ENCODE data around the gene CAMK1D.
"Not testable (repeated sequence)": the region's sequence is repeated elsewhere in the genome, so short reads cannot be mapped to it uniquely, and the experiment has no call there.

CAMK1D gene

GRCh38 chr10:12489806-12490205 lies 140.5 kb downstream of the CAMK1D start:
- H3K4me3 ChIP-seq (ENCODE audit: low read depth, low read length), result no peak overlapping the region
- no peak for DNase-seq (ENCODE audit: low read depth)
- TF ChIP-seq CTCF (IDR thresholded peaks at IDR 0.05; ENCODE audit: low read depth, low read length, missing control alignments), result no peak
- in situ Hi-C loops (cut with HindIII; ENCODE audit: low sequenced_read_pairs), result no loop called here

- in situ Hi-C loops (cut with HindIII; ENCODE audit: low sequenced_read_pairs), result no loop called here
Measured at GRCh38 chr10:12490963-12491362, 141.6 kb downstream of the CAMK1D start.

GRCh38 chr10:12491491-12491890 lies 142.1 kb downstream of the CAMK1D start:
- no peak for TF ChIP-seq CTCF (IDR thresholded peaks at IDR 0.05; ENCODE audit: low read depth, low read length, missing control alignments)
- DNase-seq (ENCODE audit: low read depth), result no peak
- H3K4me3 ChIP-seq (ENCODE audit: low read depth, low read length), result no peak overlapping the region
- in situ Hi-C loops (cut with HindIII; ENCODE audit: low sequenced_read_pairs), result no loop called here

More at GRCh38 chr10:12490963-12491362, 141.6 kb downstream of the CAMK1D start:
- TF ChIP-seq CTCF (IDR thresholded peaks at IDR 0.05; ENCODE audit: low read depth, low read length, missing control alignments), result no peak
- DNase-seq (ENCODE audit: low read depth), result no peak
- no peak overlapping the region for H3K4me3 ChIP-seq (ENCODE audit: low read depth, low read length)

GRCh38 chr10:12492016-12492415 lies 142.7 kb downstream of the CAMK1D start:
- no peak overlapping the region for H3K4me3 ChIP-seq (ENCODE audit: low read depth, low read length)
- no peak for DNase-seq (ENCODE audit: low read depth)
- TF ChIP-seq CTCF (IDR thresholded peaks at IDR 0.05; ENCODE audit: low read depth, low read length, missing control alignments), result no peak
- in situ Hi-C loops (cut with HindIII; ENCODE audit: low sequenced_read_pairs), result no loop called here

- in situ Hi-C loops (cut with HindIII; ENCODE audit: low sequenced_read_pairs); DNase-seq (ENCODE audit: low read depth); H3K4me3 ChIP-seq (ENCODE audit: low read depth, low read length): not testable (repeated sequence)
Measured at GRCh38 chr10:12497046-12497445, 147.7 kb downstream of the CAMK1D start.

- peak; percentile 66 for DNase-seq (ENCODE audit: low read depth)
- H3K4me3 ChIP-seq (ENCODE audit: low read depth, low read length), result no peak overlapping the region
- no peak for TF ChIP-seq CTCF (IDR thresholded peaks at IDR 0.05; ENCODE audit: low read depth, low read length, missing control alignments)
- in situ Hi-C loops (cut with HindIII; ENCODE audit: low sequenced_read_pairs), result no loop called here
Measured at GRCh38 chr10:12499076-12499986, 150.0 kb downstream of the CAMK1D start.

Measured in astrocyte of the cerebellum (primary cell).